ENCODE results near the gene CLK3. TPM values are rescaled to one million over a fixed set of nuclear protein-coding genes. Genes with fewer than 3 reads are reported as not detected.

Gene CLK3
- total RNA-seq, 1 donor from 2014 or later: 65.8 TPM

DNA sequence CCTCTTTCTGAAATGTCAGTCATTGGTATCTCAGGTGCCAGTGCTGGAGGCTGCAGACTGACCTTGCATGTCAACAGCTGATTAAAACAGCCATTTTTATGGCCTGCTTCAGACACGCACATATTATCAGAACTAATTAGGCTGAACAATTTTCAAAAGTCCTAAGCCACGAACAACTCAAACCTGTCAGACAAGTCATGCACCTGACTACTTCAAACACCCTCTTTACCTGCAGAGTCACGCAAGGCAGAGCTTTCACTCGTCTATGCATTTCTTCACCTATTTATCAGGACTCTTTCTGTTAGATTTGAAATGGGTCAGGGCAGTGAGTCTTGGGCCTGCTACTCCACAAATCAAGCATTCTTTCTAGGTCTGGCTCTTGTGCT, 26.7 kb downstream of the CLK3 start:
- H3K36me3 Mint-ChIP-seq (ENCODE audit: low read depth, unreplicated experiment): peaks cover 9% of the 10 kb centered on the region
- peak overlapping the region; percentile 96 for H3K27ac Mint-ChIP-seq (ENCODE audit: unreplicated experiment)
- peaks cover 54% of the 10 kb centered on the region for H4K20me1 ChIP-seq (ENCODE audit: insufficient read depth, low read length)
- peaks cover 44% of the 10 kb centered on the region for H3K79me2 ChIP-seq (ENCODE audit: insufficient read depth, low read length)
- peak overlapping the region; percentile 31 for H3K9ac ChIP-seq (ENCODE audit: low read length)
- H3K4me1 ChIP-seq (ENCODE audit: insufficient read depth, low read length): peaks cover 18% of the 10 kb centered on the region
- peaks cover 23% of the 10 kb centered on the region for H3K4me1 Mint-ChIP-seq (ENCODE audit: low read depth, unreplicated experiment)
- TF ChIP-seq, protein P1, sequence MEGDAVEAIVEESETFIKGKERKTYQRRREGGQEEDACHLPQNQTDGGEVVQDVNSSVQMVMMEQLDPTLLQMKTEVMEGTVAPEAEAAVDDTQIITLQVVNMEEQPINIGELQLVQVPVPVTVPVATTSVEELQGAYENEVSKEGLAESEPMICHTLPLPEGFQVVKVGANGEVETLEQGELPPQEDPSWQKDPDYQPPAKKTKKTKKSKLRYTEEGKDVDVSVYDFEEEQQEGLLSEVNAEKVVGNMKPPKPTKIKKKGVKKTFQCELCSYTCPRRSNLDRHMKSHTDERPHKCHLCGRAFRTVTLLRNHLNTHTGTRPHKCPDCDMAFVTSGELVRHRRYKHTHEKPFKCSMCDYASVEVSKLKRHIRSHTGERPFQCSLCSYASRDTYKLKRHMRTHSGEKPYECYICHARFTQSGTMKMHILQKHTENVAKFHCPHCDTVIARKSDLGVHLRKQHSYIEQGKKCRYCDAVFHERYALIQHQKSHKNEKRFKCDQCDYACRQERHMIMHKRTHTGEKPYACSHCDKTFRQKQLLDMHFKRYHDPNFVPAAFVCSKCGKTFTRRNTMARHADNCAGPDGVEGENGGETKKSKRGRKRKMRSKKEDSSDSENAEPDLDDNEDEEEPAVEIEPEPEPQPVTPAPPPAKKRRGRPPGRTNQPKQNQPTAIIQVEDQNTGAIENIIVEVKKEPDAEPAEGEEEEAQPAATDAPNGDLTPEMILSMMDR (IDR thresholded peaks at IDR 0.05; ENCODE audit: insufficient read depth, low read depth, low read length): no peak
- no peak overlapping the region for H2AFZ ChIP-seq (ENCODE audit: low read depth, low read length)
- H3K27ac ChIP-seq (ENCODE audit: low read depth, low read length): peak overlapping the region; percentile 25
- H3K9me3 Mint-ChIP-seq (ENCODE audit: unreplicated experiment): no peaks in the 10 kb centered on the region
- H3K4me3 Mint-ChIP-seq (ENCODE audit: unreplicated experiment): peak overlapping the region; percentile 29
- H3K27me3 ChIP-seq (ENCODE audit: insufficient read depth, low read length): no peaks in the 10 kb centered on the region
- H3K9me3 ChIP-seq (ENCODE audit: insufficient read depth, low read depth, low read length): no peaks in the 10 kb centered on the region
- peak overlapping the region; percentile 51 for H3K4me2 ChIP-seq (ENCODE audit: low read length)
- DNase-seq (ENCODE audit: low read depth): no peak
- no peaks in the 10 kb centered on the region for H3K27me3 Mint-ChIP-seq (ENCODE audit: low read depth, unreplicated experiment)
- no peak for FAIRE-seq
- H3K36me3 ChIP-seq (ENCODE audit: insufficient read depth, low read length): peaks cover 12% of the 10 kb centered on the region
- no peak overlapping the region for H3K4me3 ChIP-seq (ENCODE audit: insufficient read depth, low read depth, low read length)

DNA sequence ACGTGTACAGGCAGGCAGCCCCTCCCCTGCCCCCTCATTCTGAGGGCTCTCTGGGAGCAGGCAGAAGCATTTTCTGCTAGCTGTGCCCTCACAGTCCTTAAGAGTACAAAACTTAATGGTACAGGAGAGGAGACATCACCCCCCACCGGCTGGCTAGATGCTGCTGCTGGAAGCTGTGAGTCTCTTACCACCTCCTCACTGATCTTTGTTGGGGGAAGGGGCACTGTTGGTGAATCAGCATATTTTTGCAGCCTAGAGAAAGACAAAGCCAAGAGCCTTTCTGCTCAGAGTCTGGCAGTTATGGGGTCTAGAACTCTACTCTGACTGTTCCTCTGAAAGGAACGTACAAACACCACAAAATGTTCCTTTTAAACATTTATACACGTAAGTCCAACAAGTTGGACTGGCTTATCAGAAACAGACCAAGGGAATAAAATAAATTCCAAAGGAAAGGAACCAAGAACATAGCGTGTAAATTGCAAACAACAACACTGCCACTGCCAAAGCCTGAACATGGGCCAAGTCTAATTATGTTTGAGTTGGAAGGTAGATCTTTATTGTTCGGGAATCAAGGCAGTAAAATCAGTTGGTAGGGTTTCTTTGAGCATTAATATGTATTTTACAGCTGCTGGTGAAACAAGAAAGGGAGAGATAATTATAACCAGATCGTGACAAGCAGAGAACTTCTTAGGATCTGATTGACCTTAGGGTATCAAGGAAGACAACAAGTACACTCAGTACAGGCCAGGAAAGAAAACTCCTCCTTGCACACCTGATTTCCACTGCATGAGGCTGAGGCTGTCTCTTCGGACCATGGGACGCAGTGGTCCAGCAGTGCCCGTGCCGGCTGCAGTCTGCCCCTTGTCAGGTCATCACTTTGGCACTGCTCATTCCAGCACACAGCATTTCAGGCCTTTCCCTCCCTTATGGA, 27.4 kb downstream of the CLK3 start:
- Histone ChIP-seq H3K4me1 (ENCODE audit: insufficient read depth, low read length) (peaks cover 18% of the 10 kb centered on the region), H2AFZ (ENCODE audit: low read depth, low read length) (no peak overlapping the region), H4K20me1 (ENCODE audit: insufficient read depth, low read length) (peaks cover 54% of the 10 kb centered on the region), H3K4me3 (ENCODE audit: insufficient read depth, low read depth, low read length) (no peak overlapping the region), H3K27me3 (ENCODE audit: insufficient read depth, low read length) (no peaks in the 10 kb centered on the region), H3K79me2 (ENCODE audit: insufficient read depth, low read length) (peaks cover 50% of the 10 kb centered on the region), H3K4me2 (ENCODE audit: low read length) (peak overlapping the region; percentile 51), H3K27ac (ENCODE audit: low read depth, low read length) (peak overlapping the region; percentile 25), H3K9me3 (ENCODE audit: insufficient read depth, low read depth, low read length) (no peaks in the 10 kb centered on the region), H3K36me3 (ENCODE audit: insufficient read depth, low read length) (peaks cover 12% of the 10 kb centered on the region), H3K9ac (ENCODE audit: low read length) (peak overlapping the region; percentile 31)
- Mint-ChIP-seq H3K36me3 (ENCODE audit: low read depth, unreplicated experiment) (peaks cover 9% of the 10 kb centered on the region), H3K4me3 (ENCODE audit: unreplicated experiment) (no peak overlapping the region), H3K9me3 (ENCODE audit: unreplicated experiment) (no peaks in the 10 kb centered on the region), H3K27ac (ENCODE audit: unreplicated experiment) (peak overlapping the region; percentile 96), H3K27me3 (ENCODE audit: low read depth, unreplicated experiment) (no peaks in the 10 kb centered on the region), H3K4me1 (ENCODE audit: low read depth, unreplicated experiment) (peaks cover 26% of the 10 kb centered on the region)
- DNase-seq (ENCODE audit: low read depth) (peak; percentile 68), FAIRE-seq (no peak)
- TF ChIP-seq, protein P1 (IDR thresholded peaks at IDR 0.05; ENCODE audit: insufficient read depth, low read depth, low read length): no peak
- TF ChIP-seq EZH2 (IDR thresholded peaks at IDR 0.05; ENCODE audit: insufficient read depth, low read length): no peak
